RWPE2 (cell line): ENCODE data around the gene BORCS5.

ENCODE experiments used
- ATAC-seq: fragments of 200-7000 bp; cut with Tn5 transposase; 3 replicates; pipeline ENCODE4 v1.9.1; 2021; ENCODE audit warnings: low read depth
- DNase-seq: peaks from one replicate; pipeline ENCODE4 v3.0.0-alpha.2; 2020; ENCODE audit warnings: low spot score
- H3K27ac ChIP-seq: fragments of 450-650 bp; 2 replicates; pipeline ENCODE4 v1.5.1; 2017; ENCODE audit warnings: mild to moderate bottlenecking; ENCODE audit not compliant: poor library complexity, severe bottlenecking
- H3K27me3 ChIP-seq: fragments of 250-450 bp; sonication (Bioruptor Pico); 2 replicates; pipeline ENCODE4 v1.5.1; 2021; ENCODE audit warnings: mild to moderate bottlenecking, moderate library complexity; ENCODE audit not compliant: insufficient read depth, poor library complexity, severe bottlenecking
- H3K36me3 ChIP-seq: fragments of 250-450 bp; sonication (Bioruptor Pico); 2 replicates; pipeline ENCODE4 v1.5.1; 2020; ENCODE audit warnings: low read depth, mild to moderate bottlenecking, moderate library complexity
- H3K4me1 ChIP-seq: fragments of 250-450 bp; sonication (Bioruptor Pico); 2 replicates; pipeline ENCODE4 v1.5.1; 2021; ENCODE audit warnings: mild to moderate bottlenecking, moderate library complexity; ENCODE audit not compliant: insufficient read depth, poor library complexity, severe bottlenecking
- H3K4me3 ChIP-seq: fragments of 250-450 bp; sonication (Bioruptor Pico); 2 replicates; pipeline ENCODE4 v1.5.1; 2021; ENCODE audit warnings: mild to moderate bottlenecking, moderate library complexity; ENCODE audit not compliant: severe bottlenecking
- H3K9me3 ChIP-seq: fragments of 250-450 bp; sonication (Bioruptor Pico); 2 replicates; pipeline ENCODE4 v1.5.1; 2021; ENCODE audit warnings: mild to moderate bottlenecking, moderate library complexity; ENCODE audit not compliant: severe bottlenecking
- CTCF ChIP-seq: fragments of 450-650 bp; IDR thresholded peaks from one replicate; pipeline ENCODE4 v1.5.1; 2017; ENCODE audit warnings: mild to moderate bottlenecking, moderate library complexity; ENCODE audit not compliant: poor library complexity, severe bottlenecking

The BORCS5 gene

DNA sequence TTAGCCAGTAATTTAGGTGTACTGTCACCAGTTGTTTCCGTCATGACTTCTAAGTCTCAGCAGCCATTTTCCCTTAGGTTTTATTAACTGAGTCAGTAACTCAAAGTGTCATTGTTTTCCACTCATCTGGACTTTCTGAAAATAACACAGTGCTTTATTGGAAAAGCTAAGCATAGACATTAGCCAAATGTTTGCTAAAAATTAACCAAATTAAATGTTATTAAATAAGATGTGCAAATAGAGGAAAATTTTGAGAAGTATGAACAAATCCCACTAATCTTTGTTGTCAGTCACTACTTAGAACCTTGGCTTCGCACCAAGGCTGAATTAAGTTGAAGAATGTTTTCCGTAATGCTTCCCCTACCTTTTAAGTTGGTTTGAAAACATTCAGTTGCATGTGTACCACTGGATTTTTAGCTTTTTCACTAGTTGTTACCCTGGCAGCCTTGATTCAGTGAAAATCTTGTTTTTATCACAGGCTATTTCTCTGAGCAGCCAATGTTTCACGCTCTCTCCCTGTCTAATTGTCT, 43.0 kb downstream of the BORCS5 start:
- no peaks in the 10 kb centered on the region for H3K36me3 ChIP-seq
- no peak overlapping the region for H3K27ac ChIP-seq
- ATAC-seq: no peak
- TF ChIP-seq CTCF: no peak
- no peaks in the 10 kb centered on the region for H3K9me3 ChIP-seq
- H3K4me1 ChIP-seq: peaks cover 13% of the 10 kb centered on the region
- H3K27me3 ChIP-seq: no peaks in the 10 kb centered on the region
- no peak overlapping the region for H3K4me3 ChIP-seq
- DNase-seq: no peak

DNA sequence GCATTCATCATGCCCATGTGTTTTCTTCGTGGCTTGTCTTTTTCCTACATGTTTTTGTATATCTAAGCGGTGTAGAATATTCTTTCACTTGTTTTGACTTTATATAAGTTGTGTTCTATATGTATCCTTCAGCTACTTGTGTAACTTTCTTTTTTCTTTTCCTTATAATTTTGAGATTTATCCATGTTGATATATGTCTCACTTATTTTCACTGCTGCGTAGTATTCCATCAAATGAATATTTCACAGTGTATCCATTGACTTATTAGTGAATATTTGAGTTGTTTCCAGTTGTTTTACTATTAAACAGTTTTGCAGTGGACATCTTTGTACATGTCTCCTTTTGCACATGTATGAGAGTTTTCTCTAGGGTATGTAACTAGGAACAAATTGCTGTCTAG, 43.9 kb downstream of the BORCS5 start:
- H3K27me3 ChIP-seq: no peaks in the 10 kb centered on the region
- H3K9me3 ChIP-seq: no peaks in the 10 kb centered on the region
- ATAC-seq (no peak), DNase-seq (no peak)
- H3K27ac ChIP-seq: no peak overlapping the region
- H3K36me3 ChIP-seq: no peaks in the 10 kb centered on the region
- peaks cover 13% of the 10 kb centered on the region for H3K4me1 ChIP-seq
- no peak for TF ChIP-seq CTCF
- no peak overlapping the region for H3K4me3 ChIP-seq

DNA sequence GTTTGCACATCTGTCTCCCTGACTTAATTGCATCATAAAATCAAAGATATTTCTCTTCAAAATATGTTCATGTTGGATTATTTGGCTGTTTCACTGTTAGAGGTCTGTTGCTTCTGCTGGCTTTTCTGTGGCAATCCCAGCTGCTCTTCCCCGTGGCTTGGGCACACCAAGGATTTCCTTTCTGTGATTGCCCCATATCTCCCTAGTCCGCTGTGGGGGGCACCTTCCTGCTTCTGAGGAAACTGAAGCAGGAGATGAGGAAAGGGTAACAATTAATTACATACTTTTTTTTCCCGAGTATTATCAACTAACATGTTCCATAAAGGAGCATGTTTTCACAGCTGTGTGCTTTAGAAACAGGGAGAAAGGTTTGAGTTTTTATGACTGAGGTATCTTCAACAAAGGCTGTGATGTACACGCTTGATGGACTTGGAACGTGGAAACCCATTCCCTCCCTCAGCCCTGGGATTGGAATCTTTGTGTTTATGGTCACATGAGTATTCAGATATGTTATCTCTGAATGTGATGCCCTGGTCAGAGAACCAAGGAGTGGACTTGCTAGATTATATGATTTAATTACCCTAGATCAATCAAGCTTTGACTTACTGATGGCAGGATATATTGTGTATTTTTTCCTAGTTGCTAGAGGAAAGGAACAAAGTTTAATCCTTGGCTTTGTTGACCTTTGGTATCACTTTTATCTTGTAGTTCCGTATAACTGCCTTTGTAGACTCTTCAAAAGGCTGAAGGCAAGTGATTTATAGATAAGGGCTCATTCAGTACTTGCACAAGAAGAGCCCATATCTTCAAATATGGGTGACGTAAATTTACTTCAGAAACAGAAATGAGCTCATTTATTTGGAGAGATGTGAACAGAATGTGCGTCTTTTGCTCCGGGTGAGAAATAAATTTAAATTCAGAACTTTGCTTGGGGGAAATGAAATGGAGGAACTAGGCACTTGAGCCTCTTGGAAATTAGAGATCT, 46.7 kb downstream of the BORCS5 start:
- Histone ChIP-seq H3K4me3 (no peak overlapping the region), H3K36me3 (no peaks in the 10 kb centered on the region), H3K4me1 (peaks cover 3% of the 10 kb centered on the region), H3K27me3 (no peaks in the 10 kb centered on the region), H3K9me3 (no peaks in the 10 kb centered on the region), H3K27ac (no peak overlapping the region)
- no peak for ATAC-seq
- no peak for TF ChIP-seq CTCF
- no peak for DNase-seq

GRCh38 chr12:12404297-12404696, 47.4 kb downstream of the BORCS5 start:
- no peaks in the 10 kb centered on the region for H3K27me3 ChIP-seq
- H3K9me3 ChIP-seq: no peaks in the 10 kb centered on the region
- DNase-seq (no peak), ATAC-seq (no peak)
- H3K4me3 ChIP-seq: no peak overlapping the region
- no peak overlapping the region for H3K27ac ChIP-seq
- H3K4me1 ChIP-seq: no peaks in the 10 kb centered on the region
- H3K36me3 ChIP-seq: no peaks in the 10 kb centered on the region
- no peak for TF ChIP-seq CTCF

GRCh38 chr12:12405882-12406281, 49.0 kb downstream of the BORCS5 start:
- Histone ChIP-seq H3K4me1 (no peaks in the 10 kb centered on the region), H3K9me3 (no peaks in the 10 kb centered on the region), H3K4me3 (no peak overlapping the region), H3K27ac (no peak overlapping the region), H3K36me3 (no peaks in the 10 kb centered on the region), H3K27me3 (no peaks in the 10 kb centered on the region)
- TF ChIP-seq CTCF: no peak
- ATAC-seq (no peak), DNase-seq (no peak)
